ENCODE results near the gene EML6. TPM values are rescaled to one million over a fixed set of nuclear protein-coding genes. Genes with fewer than 3 reads are reported as not detected.

EML6 gene
- total RNA-seq, 1 experiment from 2014 or later = 5.2 TPM

DNA sequence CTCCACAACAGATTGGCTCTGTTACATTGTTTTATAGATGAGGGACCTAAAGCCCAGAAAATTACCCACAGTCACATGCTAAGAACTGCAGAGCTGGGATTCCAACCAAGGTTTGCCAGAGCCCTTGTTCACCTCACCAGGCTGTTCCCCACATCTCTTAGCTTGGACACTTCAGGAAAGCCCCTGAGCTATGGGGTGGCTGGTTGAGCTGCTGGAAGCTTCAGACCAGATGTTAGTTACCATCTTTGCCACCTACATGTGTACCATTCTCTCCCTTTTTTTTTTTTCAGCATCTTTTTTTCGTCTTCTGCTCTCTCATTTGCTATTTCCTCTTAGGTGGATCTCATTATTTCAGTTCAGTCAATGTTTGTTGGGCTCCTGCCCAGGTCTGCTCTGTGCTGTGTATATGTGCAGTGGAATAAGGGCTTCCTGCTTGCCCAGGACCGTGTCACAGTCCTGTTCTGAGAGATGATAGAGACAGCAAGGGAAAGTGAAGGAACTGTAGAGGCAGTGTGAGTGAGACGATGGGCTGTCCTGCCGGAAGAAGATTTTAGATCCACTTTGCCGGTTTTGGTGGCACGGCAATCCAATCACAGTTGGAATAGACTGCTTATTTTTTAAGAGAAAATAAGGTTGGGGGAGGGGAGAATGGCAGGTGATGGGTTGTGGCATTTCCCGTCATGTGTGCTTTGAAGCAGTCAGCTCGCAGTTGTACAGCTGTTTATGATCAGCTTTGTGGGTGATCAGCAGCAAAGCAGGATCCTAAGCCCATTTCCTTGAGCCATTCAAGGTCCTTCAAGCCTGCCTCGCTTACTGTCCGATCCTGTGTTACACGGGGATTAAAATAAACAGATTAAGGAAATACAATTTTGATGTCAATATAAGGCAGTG lies 174.2 kb downstream of the EML6 start:
- Histone ChIP-seq H3K4me1 (peaks cover 31% of the 10 kb centered on the region), H3K4me3 (ENCODE audit: low read depth, low read length) (no peak overlapping the region), H3K36me3 (ENCODE audit: control insufficient read depth, insufficient read depth, low read length) (no peaks in the 10 kb centered on the region), H3K9me3 (no peaks in the 10 kb centered on the region), H3K27me3 (replicated peaks; ENCODE audit: control insufficient read depth, insufficient read depth, low read length) (no peaks in the 10 kb centered on the region)
- no peak for TF ChIP-seq CTCF (IDR thresholded peaks at IDR 0.05; ENCODE audit: insufficient read depth in 1 of 2, low read depth in 1 of 2, low read length in 1 of 2, severe bottlenecking in 1 of 2, unreplicated experiment in 1 of 2)
- Mint-ChIP-seq H3K27ac (ENCODE audit: unreplicated experiment) (no peak overlapping the region), H3K27me3 (ENCODE audit: insufficient read depth, unreplicated experiment) (no peaks in the 10 kb centered on the region), H3K4me1 (ENCODE audit: low read depth, unreplicated experiment) (peaks cover 10% of the 10 kb centered on the region), H3K4me3 (ENCODE audit: unreplicated experiment) (no peak overlapping the region), H3K36me3 (ENCODE audit: insufficient read depth, unreplicated experiment) (no peaks in the 10 kb centered on the region), H3K9me3 (ENCODE audit: unreplicated experiment) (no peaks in the 10 kb centered on the region)
- intact Hi-C loops (cut with micrococcal nuclease; ENCODE audit: unreplicated experiment) = no loop called here
- DNase-seq = no peak
- POLR2A ChIA-PET = no interaction called here
- no TSS peak for BruUV-seq (replicated peaks)
- CTCF ChIA-PET = interaction anchor here (0.7 kb wide), 2 partner anchors 59 to 669 kb away, joined by 3 read pairs; no protein-coding TSS in a partner anchor

GRCh38 chr2:54898456-54899226 lies 175.2 kb downstream of the EML6 start:
- Histone ChIP-seq H3K4me3 (ENCODE audit: low read depth, low read length) (no peak overlapping the region), H3K27me3 (replicated peaks; ENCODE audit: control insufficient read depth, insufficient read depth, low read length) (no peaks in the 10 kb centered on the region), H3K36me3 (ENCODE audit: control insufficient read depth, insufficient read depth, low read length) (no peaks in the 10 kb centered on the region), H3K4me1 (peaks cover 36% of the 10 kb centered on the region), H3K9me3 (no peaks in the 10 kb centered on the region)
- H3K9me3 Mint-ChIP-seq (ENCODE audit: unreplicated experiment) = no peaks in the 10 kb centered on the region
- no TSS peak for BruUV-seq (replicated peaks)
- no peak overlapping the region for H3K27ac Mint-ChIP-seq (ENCODE audit: unreplicated experiment)
- H3K4me1 Mint-ChIP-seq (ENCODE audit: low read depth, unreplicated experiment) = peaks cover 11% of the 10 kb centered on the region
- ChIA-PET CTCF (interaction anchor here (0.7 to 1.7 kb wide), 3 partner anchors 60 to 152 kb away, joined by 3 to 16 read pairs (median 8); partner anchors contain the start of gene RTN4), POLR2A (no interaction called here)
- H3K27me3 Mint-ChIP-seq (ENCODE audit: insufficient read depth, unreplicated experiment) = no peaks in the 10 kb centered on the region
- intact Hi-C loops (cut with micrococcal nuclease; ENCODE audit: unreplicated experiment) = no loop called here
- no peak for DNase-seq
- TF ChIP-seq CTCF (IDR thresholded peaks at IDR 0.05; ENCODE audit: insufficient read depth in 1 of 2, low read depth in 1 of 2, low read length in 1 of 2, severe bottlenecking in 1 of 2, unreplicated experiment in 1 of 2) = no peak
- no peaks in the 10 kb centered on the region for H3K36me3 Mint-ChIP-seq (ENCODE audit: insufficient read depth, unreplicated experiment)
- H3K4me3 Mint-ChIP-seq (ENCODE audit: unreplicated experiment) = no peak overlapping the region

DNA sequence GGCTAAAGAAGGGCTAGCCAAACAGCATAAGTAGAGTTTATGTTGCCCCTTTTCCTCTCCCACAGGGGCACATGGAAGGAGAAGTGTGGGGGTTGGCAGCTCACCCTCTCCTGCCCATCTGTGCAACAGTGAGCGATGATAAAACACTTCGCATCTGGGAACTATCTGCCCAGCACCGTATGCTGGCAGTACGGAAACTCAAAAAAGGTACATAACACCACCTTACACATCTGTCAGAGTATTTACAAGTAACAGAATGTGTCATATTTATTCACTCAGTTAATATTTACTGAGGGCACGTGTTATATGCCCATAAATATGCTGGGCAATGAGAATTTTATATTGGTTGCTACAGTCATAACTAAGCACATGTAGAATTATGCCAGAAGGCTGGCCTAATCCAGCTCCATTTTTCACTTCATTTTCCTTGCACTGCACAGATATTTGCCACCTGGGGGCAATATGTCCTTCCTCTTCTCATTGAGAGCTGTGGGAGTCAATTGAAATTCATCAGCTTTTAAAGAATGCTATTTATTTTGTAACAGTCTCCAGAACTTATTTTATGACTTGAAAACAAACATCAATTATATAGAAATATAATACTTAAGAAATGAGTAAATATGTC lies 176.2 kb downstream of the EML6 start:
- H3K4me3 Mint-ChIP-seq (ENCODE audit: unreplicated experiment) = no peak overlapping the region
- intact Hi-C loops (cut with micrococcal nuclease; ENCODE audit: unreplicated experiment) = loop anchor here (1.0 to 5.0 kb wide), 4 partner anchors 68 to 276 kb away; no protein-coding TSS in a partner anchor
- peak in 1 of 2 experiments; percentile 50 for DNase-seq
- no peak overlapping the region for H3K27ac Mint-ChIP-seq (ENCODE audit: unreplicated experiment)
- Histone ChIP-seq H3K4me3 (ENCODE audit: low read depth, low read length) (no peak overlapping the region), H3K4me1 (peaks cover 47% of the 10 kb centered on the region), H3K36me3 (ENCODE audit: control insufficient read depth, insufficient read depth, low read length) (no peaks in the 10 kb centered on the region), H3K9me3 (no peaks in the 10 kb centered on the region), H3K27me3 (replicated peaks; ENCODE audit: control insufficient read depth, insufficient read depth, low read length) (no peaks in the 10 kb centered on the region)
- no peaks in the 10 kb centered on the region for H3K9me3 Mint-ChIP-seq (ENCODE audit: unreplicated experiment)
- BruUV-seq (replicated peaks) = no TSS peak
- H3K4me1 Mint-ChIP-seq (ENCODE audit: low read depth, unreplicated experiment) = peaks cover 22% of the 10 kb centered on the region
- TF ChIP-seq CTCF (IDR thresholded peaks at IDR 0.05; ENCODE audit: insufficient read depth in 1 of 2, low read depth in 1 of 2, low read length in 1 of 2, severe bottlenecking in 1 of 2, unreplicated experiment in 1 of 2) = peak; percentile 65 to 69
- H3K36me3 Mint-ChIP-seq (ENCODE audit: insufficient read depth, unreplicated experiment) = no peaks in the 10 kb centered on the region
- POLR2A ChIA-PET = interaction anchor here (0.7 kb wide), 2 partner anchors 56 to 61 kb away, joined by 3 read pairs; no protein-coding TSS in a partner anchor
- no peaks in the 10 kb centered on the region for H3K27me3 Mint-ChIP-seq (ENCODE audit: insufficient read depth, unreplicated experiment)
- CTCF ChIA-PET = interaction anchor here (0.5 to 1.7 kb wide), 34 partner anchors 9 to 1245 kb away, joined by 3 to 16 read pairs (median 3); partner anchors contain the start of genes CFAP36 and RTN4

Data from Caco-2 (cell line).